HG03469 (cell line): ENCODE data around the gene GDPD2.
"Not testable (repeated sequence)": the region's sequence is repeated elsewhere in the genome, so short reads cannot be mapped to it uniquely, and the experiment has no call there.

Experiments
- ATAC-seq: cut with Tn5 transposase; IDR thresholded peaks from one replicate; pipeline ENCODE4 v1.9.1; 2021; ENCODE audit warnings: mild to moderate bottlenecking, moderate library complexity, moderate number of reproducible peaks; ENCODE audit not compliant: unreplicated experiment

GDPD2 gene, protein sequence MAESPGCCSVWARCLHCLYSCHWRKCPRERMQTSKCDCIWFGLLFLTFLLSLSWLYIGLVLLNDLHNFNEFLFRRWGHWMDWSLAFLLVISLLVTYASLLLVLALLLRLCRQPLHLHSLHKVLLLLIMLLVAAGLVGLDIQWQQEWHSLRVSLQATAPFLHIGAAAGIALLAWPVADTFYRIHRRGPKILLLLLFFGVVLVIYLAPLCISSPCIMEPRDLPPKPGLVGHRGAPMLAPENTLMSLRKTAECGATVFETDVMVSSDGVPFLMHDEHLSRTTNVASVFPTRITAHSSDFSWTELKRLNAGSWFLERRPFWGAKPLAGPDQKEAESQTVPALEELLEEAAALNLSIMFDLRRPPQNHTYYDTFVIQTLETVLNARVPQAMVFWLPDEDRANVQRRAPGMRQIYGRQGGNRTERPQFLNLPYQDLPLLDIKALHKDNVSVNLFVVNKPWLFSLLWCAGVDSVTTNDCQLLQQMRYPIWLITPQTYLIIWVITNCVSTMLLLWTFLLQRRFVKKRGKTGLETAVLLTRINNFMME

GRCh38 chrX:70422851-70423341, at the start of gene GDPD2:
TSS of gene GDPD2 (plus strand) at chrX:70423314. CDS start at chrX:70424985, 1,671 bp downstream.
- ATAC-seq, result no peak

DNA sequence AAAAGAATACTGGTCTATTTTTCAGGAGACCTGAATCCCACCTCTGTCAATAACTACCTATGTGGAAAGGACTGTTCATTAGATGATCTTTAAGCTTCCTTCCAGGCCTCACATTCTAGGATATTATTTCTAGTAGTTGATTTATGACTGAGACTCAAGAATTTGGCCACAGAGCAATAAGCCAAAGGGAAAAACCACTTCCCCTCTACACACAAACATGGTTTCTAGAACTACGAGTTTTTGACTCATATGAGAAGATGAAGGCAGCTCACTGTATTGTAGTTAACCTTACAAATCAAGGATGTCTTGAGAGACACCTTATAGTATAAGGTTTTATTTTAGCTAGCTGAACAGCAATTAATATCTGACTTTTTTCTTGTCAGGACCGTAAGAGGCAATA, 36.9 kb upstream of the GDPD2 start:
- ATAC-seq, result no peak

- ATAC-seq, result no peak
These were observed 24.2 kb upstream of the GDPD2 start for GRCh38 chrX:70398899-70399298.

GRCh38 chrX:70400181-70400580, 22.9 kb upstream of the GDPD2 start:
- not testable (repeated sequence) for ATAC-seq

- ATAC-seq, result no peak
These were observed 20.4 kb upstream of the GDPD2 start for GRCh38 chrX:70402721-70403120.

GRCh38 chrX:70405003-70405402, 18.1 kb upstream of the GDPD2 start:
- no peak for ATAC-seq

- ATAC-seq, result no peak
These were observed 12.2 kb upstream of the GDPD2 start for GRCh38 chrX:70410921-70411320.

DNA sequence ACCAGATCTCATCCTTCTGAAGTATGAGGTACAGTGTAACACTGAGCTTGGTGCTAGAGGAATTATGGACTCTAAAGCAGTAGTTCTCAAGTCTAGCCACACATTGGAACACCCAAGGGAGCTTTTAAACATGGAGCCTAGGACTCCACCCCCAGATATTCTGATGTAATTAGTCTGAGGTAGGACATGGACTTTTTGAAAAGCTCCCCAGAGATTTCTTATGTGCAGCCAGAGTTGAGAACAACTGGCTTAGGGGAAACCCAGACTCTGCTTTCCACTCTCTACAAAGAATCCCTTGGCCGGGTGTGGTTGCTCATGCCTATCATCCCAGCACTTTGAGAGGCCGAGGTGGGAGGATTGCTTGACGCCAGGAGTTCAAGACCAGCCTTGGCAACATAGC, 11.6 kb upstream of the GDPD2 start:
- no peak for ATAC-seq

DNA sequence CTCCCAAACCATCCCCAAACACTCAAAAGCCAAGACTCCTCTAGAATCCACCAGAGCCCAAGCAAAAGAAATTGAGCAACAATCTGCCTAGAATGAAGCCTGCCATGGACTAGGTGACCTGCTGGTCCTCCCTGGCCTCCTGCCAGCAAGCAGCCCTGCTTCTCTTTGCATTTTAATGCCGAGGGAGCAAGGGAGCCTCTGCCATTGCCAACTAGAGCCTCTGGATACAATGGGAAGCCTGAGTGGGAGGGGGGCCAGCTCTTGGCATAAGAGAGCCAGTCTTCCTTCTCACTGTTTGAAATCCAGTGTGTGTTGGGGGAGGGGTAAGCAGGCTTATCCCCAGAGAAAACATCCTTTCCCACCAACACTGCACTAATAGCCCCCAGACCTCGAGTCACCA, 1.5 kb upstream of the GDPD2 start:
- no peak for ATAC-seq

- no peak for ATAC-seq
These were observed 992 bp downstream of the GDPD2 start for GRCh38 chrX:70423936-70424675.

- ATAC-seq, result no peak
These were observed 1.7 kb downstream of the GDPD2 start for GRCh38 chrX:70424801-70425200.

- no peak for ATAC-seq
These were observed 3.5 kb downstream of the GDPD2 start for GRCh38 chrX:70426286-70427278.

GRCh38 chrX:70427365-70427764, 4.3 kb downstream of the GDPD2 start:
- no peak for ATAC-seq

- no peak for ATAC-seq
These were observed 6.6 kb downstream of the GDPD2 start for GRCh38 chrX:70429759-70430158.

DNA sequence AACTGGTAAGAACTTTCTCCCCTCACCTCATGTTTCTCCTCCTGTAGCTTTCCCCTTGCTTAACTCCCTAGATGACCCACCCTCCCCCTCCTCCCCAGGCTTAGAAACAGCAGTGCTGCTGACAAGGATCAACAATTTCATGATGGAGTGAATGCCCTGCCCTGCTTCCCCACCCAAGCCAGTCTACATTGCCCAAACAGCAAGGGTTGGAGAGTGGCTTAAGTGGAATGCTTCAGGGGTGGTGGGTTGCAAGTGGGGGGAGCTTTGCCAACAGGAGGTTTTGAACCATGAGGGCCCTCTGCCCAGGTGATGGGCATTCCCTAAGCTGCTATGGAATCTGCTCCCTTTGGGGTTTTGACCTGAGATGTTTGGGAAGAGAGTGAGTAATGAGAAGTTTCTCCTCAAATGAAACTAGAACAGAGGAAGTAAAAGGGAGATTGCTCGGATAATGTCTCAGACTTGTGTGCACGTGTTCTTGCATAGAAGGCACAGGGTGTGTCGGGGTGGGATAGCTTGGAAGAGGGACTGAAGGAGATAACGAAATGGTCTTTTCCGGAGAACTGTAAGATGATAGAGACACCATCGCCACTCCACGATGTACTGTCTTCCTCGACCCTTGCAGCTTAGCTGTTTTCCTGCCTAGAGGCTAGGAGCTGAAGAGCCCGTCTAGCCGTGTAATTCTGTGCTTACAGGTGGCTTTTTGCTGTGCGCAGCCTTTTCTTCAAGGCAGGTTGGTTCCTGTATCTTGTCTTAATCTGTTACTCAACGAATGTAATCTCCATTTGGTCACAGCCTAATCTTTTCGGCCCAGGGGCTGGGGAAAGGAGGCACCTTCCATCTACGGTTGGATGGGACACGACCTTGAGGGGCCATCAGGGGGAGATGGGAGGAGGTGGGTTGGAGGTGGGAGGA, 10.1 kb downstream of the GDPD2 start:
- ATAC-seq, result no peak

- no peak for ATAC-seq
These were observed 10.8 kb downstream of the GDPD2 start for GRCh38 chrX:70433848-70434351.

DNA sequence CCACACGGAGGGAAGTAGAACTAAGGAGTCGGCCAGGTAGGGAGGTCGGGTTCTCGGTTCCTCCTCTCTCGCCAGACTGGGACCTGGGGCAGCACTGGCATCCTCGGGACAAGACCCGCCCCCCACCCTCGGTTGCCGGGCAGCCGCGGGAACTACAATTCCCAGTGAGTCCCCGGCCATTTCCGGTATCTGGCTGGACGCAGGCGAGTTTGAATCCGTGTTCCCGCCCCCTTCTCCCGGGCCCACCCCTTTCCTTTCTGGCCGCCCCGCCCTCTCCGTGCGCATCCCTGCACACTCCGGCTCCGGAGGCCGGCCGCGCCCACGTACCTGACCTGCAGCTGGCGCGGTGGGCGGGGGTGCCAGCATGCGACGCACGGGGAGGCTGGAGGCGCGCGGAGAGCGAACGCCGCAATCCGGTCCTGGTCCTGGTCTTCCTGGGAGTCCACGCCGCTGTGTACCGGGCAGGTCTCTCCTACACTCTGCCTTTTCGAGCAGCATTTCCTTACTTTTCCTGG, 11.3 kb downstream of the GDPD2 start:
- no peak for ATAC-seq

GRCh38 chrX:70434914-70435586, 11.9 kb downstream of the GDPD2 start:
- no peak for ATAC-seq

DNA sequence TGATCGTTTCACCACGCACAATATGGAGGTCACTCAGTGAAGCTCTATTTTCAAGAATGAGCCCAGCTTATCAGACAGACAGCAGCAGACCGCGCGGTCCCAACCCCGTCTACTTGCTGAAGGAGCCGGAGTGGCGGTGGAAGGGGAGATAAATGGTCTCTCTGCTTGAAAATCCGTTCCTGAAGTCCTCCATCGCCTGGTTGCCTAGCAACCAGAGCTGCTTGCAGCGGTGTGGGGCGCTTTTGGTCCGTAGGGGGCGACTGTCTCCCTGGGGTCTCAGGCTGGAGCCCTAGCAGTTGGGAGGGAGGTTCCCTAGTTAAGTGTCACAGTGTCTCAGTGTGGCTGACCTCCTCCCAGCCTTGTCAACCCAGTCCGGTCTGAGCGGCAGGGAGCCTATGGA, 13.2 kb downstream of the GDPD2 start:
- no peak for ATAC-seq
